IPS DF 6.9 (cell line): Measurements from ENCODE around the gene MMP10.

Source experiments
- DNase-seq: peaks from one replicate; pipeline ENCODE4 v3.0.0-alpha.2; 2013; ENCODE audit warnings: low read depth, low spot score
- H3K27ac ChIP-seq: one replicate; pipeline ENCODE4 v1.5.1; 2013; ENCODE audit warnings: low read length, control low read depth
- H3K27me3 ChIP-seq: 2 replicates; pipeline ENCODE4 v1.6.1; 2013; ENCODE audit warnings: mild to moderate bottlenecking, low read length; ENCODE audit not compliant: control insufficient read depth, insufficient read depth
- H3K36me3 ChIP-seq: 2 replicates; pipeline ENCODE4 v1.6.1; 2013; ENCODE audit warnings: low read length; ENCODE audit not compliant: control insufficient read depth, insufficient read depth
- H3K4me1 ChIP-seq: 2 replicates; pipeline ENCODE4 v1.6.1; 2013; ENCODE audit warnings: low read length; ENCODE audit not compliant: control insufficient read depth, insufficient read depth
- H3K4me3 ChIP-seq: 2 replicates; pipeline ENCODE4 v1.5.1; 2013; ENCODE audit warnings: mild to moderate bottlenecking, low read length
- H3K9me3 ChIP-seq: 2 replicates; pipeline ENCODE4 v1.6.1; 2013; ENCODE audit warnings: low read length, inconsistent platforms; ENCODE audit not compliant: control insufficient read depth, insufficient read depth
- WGBS: extraction: QIAGEN DNeasy Blood & Tissue Kit; methylation state at CpG from one replicate; pipeline ENCODE4 v1.1.7; 2013; ENCODE audit warnings: mixed read lengths, missing lambda C conversion rate; ENCODE audit not compliant: insufficient read length, insufficient coverage; 5-methylcytosine and 5-hydroxymethylcytosine counted together

Gene MMP10

GRCh38 chr11:102802341-102802740 lies 21.9 kb upstream of the MMP10 start:
- Histone ChIP-seq H3K27ac (no peak overlapping the region), H3K36me3 (no peaks in the 10 kb centered on the region), H3K4me3 (no peak overlapping the region), H3K9me3 (no peaks in the 10 kb centered on the region), H3K4me1 (no peaks in the 10 kb centered on the region; the same call in 1 of the 2 replicates), H3K27me3 (no peaks in the 10 kb centered on the region)
- no CpG with 5 or more reads among the region's 2 CpGs for WGBS
- DNase-seq, result no peak

- H3K4me1 ChIP-seq, result no peaks in the 10 kb centered on the region
- H3K36me3 ChIP-seq, result no peaks in the 10 kb centered on the region
- H3K27ac ChIP-seq, result no peak overlapping the region
- WGBS, result no CpG with 5 or more reads among the region's 4 CpGs
- H3K9me3 ChIP-seq, result no peaks in the 10 kb centered on the region
- DNase-seq, result no peak
- H3K4me3 ChIP-seq, result no peak overlapping the region
- no peaks in the 10 kb centered on the region for H3K27me3 ChIP-seq
These were observed 20.3 kb upstream of the MMP10 start for GRCh38 chr11:102800767-102801166.

- no peak overlapping the region for H3K4me3 ChIP-seq
- H3K4me1 ChIP-seq, result no peaks in the 10 kb centered on the region
- no CpG with 5 or more reads among the region's 6 CpGs for WGBS
- no peak overlapping the region for H3K27ac ChIP-seq
- no peaks in the 10 kb centered on the region for H3K27me3 ChIP-seq
- no peaks in the 10 kb centered on the region for H3K36me3 ChIP-seq
- H3K9me3 ChIP-seq, result no peaks in the 10 kb centered on the region
- no peak for DNase-seq
These were observed 19.4 kb upstream of the MMP10 start for GRCh38 chr11:102799681-102800340.

- no peaks in the 10 kb centered on the region for H3K9me3 ChIP-seq
- H3K4me1 ChIP-seq, result no peaks in the 10 kb centered on the region
- no peak for DNase-seq
- WGBS, result no CpG with 5 or more reads among the region's 7 CpGs
- H3K4me3 ChIP-seq, result no peak within 1 kb of the TSS
- H3K27me3 ChIP-seq, result no peaks in the 10 kb centered on the region
- H3K36me3 ChIP-seq, result no peaks in the 10 kb centered on the region
- H3K27ac ChIP-seq, result no peak within 1 kb of the TSS
These were observed 17.8 kb upstream of the MMP10 start, which contains the start of gene MMP1 for GRCh38 chr11:102798012-102798746. MMP1 (minus strand) TSS chr11:102798160; CDS start chr11:102798092, 68 bp downstream.

GRCh38 chr11:102794382-102794781 lies 14.0 kb upstream of the MMP10 start:
- Histone ChIP-seq H3K36me3 (no peaks in the 10 kb centered on the region), H3K9me3 (no peaks in the 10 kb centered on the region), H3K27me3 (no peaks in the 10 kb centered on the region), H3K27ac (no peak overlapping the region), H3K4me1 (no peaks in the 10 kb centered on the region), H3K4me3 (no peak overlapping the region)
- peak; percentile 66 for DNase-seq

- Histone ChIP-seq H3K27me3 (no peaks in the 10 kb centered on the region), H3K4me1 (no peaks in the 10 kb centered on the region), H3K27ac (no peak overlapping the region), H3K9me3 (no peaks in the 10 kb centered on the region), H3K36me3 (no peaks in the 10 kb centered on the region), H3K4me3 (no peak overlapping the region)
- WGBS, result no CpG with 5 or more reads among the region's 6 CpGs
- no peak for DNase-seq
These were observed 13.4 kb upstream of the MMP10 start for GRCh38 chr11:102793677-102794290.

- H3K4me3 ChIP-seq, result no peak overlapping the region
- no peaks in the 10 kb centered on the region for H3K9me3 ChIP-seq
- H3K27me3 ChIP-seq, result no peaks in the 10 kb centered on the region
- no peak for DNase-seq
- WGBS, result no CpG with 5 or more reads among the region's 5 CpGs
- no peak overlapping the region for H3K27ac ChIP-seq
- no peaks in the 10 kb centered on the region for H3K36me3 ChIP-seq
- no peaks in the 10 kb centered on the region for H3K4me1 ChIP-seq
These were observed 12.2 kb upstream of the MMP10 start for GRCh38 chr11:102792604-102793003.

- DNase-seq, result no peak
- Histone ChIP-seq H3K4me1 (no peaks in the 10 kb centered on the region), H3K9me3 (no peaks in the 10 kb centered on the region), H3K27ac (no peak overlapping the region), H3K4me3 (no peak overlapping the region), H3K27me3 (no peaks in the 10 kb centered on the region), H3K36me3 (no peaks in the 10 kb centered on the region)
- WGBS, result no CpG with 5 or more reads among the region's 4 CpGs
These were observed 11.0 kb upstream of the MMP10 start for GRCh38 chr11:102791271-102792036.

GRCh38 chr11:102788334-102788995 lies 8.0 kb upstream of the MMP10 start:
- no CpG with 5 or more reads among the region's 8 CpGs for WGBS
- no peaks in the 10 kb centered on the region for H3K9me3 ChIP-seq
- H3K27me3 ChIP-seq, result no peaks in the 10 kb centered on the region
- no peaks in the 10 kb centered on the region for H3K4me1 ChIP-seq
- no peaks in the 10 kb centered on the region for H3K36me3 ChIP-seq
- H3K27ac ChIP-seq, result no peak overlapping the region
- H3K4me3 ChIP-seq, result no peak overlapping the region
- no peak for DNase-seq

GRCh38 chr11:102784380-102784779 lies 4.0 kb upstream of the MMP10 start:
- peaks cover 1% of the 10 kb centered on the region; the same call in 1 of the 2 replicates for H3K4me1 ChIP-seq
- H3K9me3 ChIP-seq, result no peaks in the 10 kb centered on the region
- H3K27me3 ChIP-seq, result no peaks in the 10 kb centered on the region
- WGBS, result no CpG with 5 or more reads among the region's 3 CpGs
- H3K27ac ChIP-seq, result no peak overlapping the region
- no peak for DNase-seq
- H3K4me3 ChIP-seq, result no peak overlapping the region
- H3K36me3 ChIP-seq, result no peaks in the 10 kb centered on the region
